GM19238 (cell line): ENCODE results near the gene HIBCH.
"Not testable (repeated sequence)": the region's sequence is repeated elsewhere in the genome, so short reads cannot be mapped to it uniquely, and the experiment has no call there.

ENCODE experiments used
- DNase-seq: peaks from one replicate; pipeline ENCODE4 v3.0.0; 2011; ENCODE audit warnings: low spot score; ENCODE audit not compliant: insufficient read length

HIBCH gene

GRCh38 chr2:190254063-190254850 lies 65.4 kb downstream of the HIBCH start:
- no peak for DNase-seq

- no peak for DNase-seq
Measured at GRCh38 chr2:190250421-190250820, 69.2 kb downstream of the HIBCH start.

GRCh38 chr2:190235551-190236075 lies 84.0 kb downstream of the HIBCH start:
- no peak for DNase-seq

GRCh38 chr2:190235101-190235500 lies 84.5 kb downstream of the HIBCH start:
- DNase-seq: no peak

- not testable (repeated sequence) for DNase-seq
Measured at GRCh38 chr2:190223989-190224388, 95.6 kb downstream of the HIBCH start.

GRCh38 chr2:190222745-190223144 lies 96.9 kb downstream of the HIBCH start:
- DNase-seq: not testable (repeated sequence)

GRCh38 chr2:190221429-190221828 lies 98.2 kb downstream of the HIBCH start:
- DNase-seq: no peak

GRCh38 chr2:190219186-190219585 lies 100.4 kb downstream of the HIBCH start:
- DNase-seq: no peak

- DNase-seq: no peak
Measured at GRCh38 chr2:190217616-190218015, 102.0 kb downstream of the HIBCH start.

- DNase-seq: no peak
Measured at GRCh38 chr2:190216829-190217228, 102.8 kb downstream of the HIBCH start.

GRCh38 chr2:190215620-190216019 lies 104.0 kb downstream of the HIBCH start:
- DNase-seq: no peak

GRCh38 chr2:190214426-190215194 lies 105.0 kb downstream of the HIBCH start:
- DNase-seq: no peak

GRCh38 chr2:190213441-190214335 lies 105.9 kb downstream of the HIBCH start:
- DNase-seq: no peak

- no peak for DNase-seq
Measured at GRCh38 chr2:190210471-190210870, 109.2 kb downstream of the HIBCH start.

- DNase-seq: no peak
Measured at GRCh38 chr2:190209559-190209958, 110.1 kb downstream of the HIBCH start.

- no peak for DNase-seq
Measured at GRCh38 chr2:190207930-190208329, 111.7 kb downstream of the HIBCH start.

- no peak for DNase-seq
Measured at GRCh38 chr2:190205657-190206056, 114.0 kb downstream of the HIBCH start.

- no peak for DNase-seq
Measured at GRCh38 chr2:190202604-190203003, 117.0 kb downstream of the HIBCH start.

GRCh38 chr2:190202018-190202417 lies 117.6 kb downstream of the HIBCH start:
- no peak for DNase-seq

- DNase-seq: no peak
Measured at GRCh38 chr2:190200603-190201002, 119.0 kb downstream of the HIBCH start.

- DNase-seq: no peak
Measured at GRCh38 chr2:190199530-190199929, 120.1 kb downstream of the HIBCH start.
